Endothelial cell of umbilical vein (primary cell): ENCODE data around the gene PLEKHH2. TPM values are rescaled to one million over a fixed set of nuclear protein-coding genes. Genes with fewer than 3 reads are reported as not detected.

Experiments used
- BruUV-seq: library from RNA; stranded (reverse); fragments of 400-500 nt; replicated peaks from 2 replicates; lab custom pipeline; 2021; lab: Mats Ljungman, UMichigan
- CTCF ChIA-PET: fragments of 300-600, 350-600 bp; sonication (Branson Sonifier 250); formaldehyde crosslinking; loops from one replicate; lab custom pipeline; 2021; ENCODE audit warnings: antibody characterized with exemption, inconsistent platforms; lab: Charles Lee
- POLR2A ChIA-PET: fragments of 300-600, 350-600 bp; sonication (Branson Sonifier 250); formaldehyde crosslinking; loops from one replicate; lab custom pipeline; 2021; ENCODE audit warnings: antibody characterized with exemption, inconsistent platforms; lab: Charles Lee
- DNase-seq: peaks from one replicate; pipeline ENCODE4 v3.0.0-alpha.2; 2011; ENCODE audit warnings: low read depth, low spot score
- FAIRE-seq: peaks from 2 replicates; lab custom pipeline; 2011; peaks lifted over from hg19 to GRCh38; lab: Jason Lieb, UNC
- H2AFZ ChIP-seq: 2 replicates; pipeline ENCODE4 v1.6.0; 2012; ENCODE audit warnings: low read depth, low read length, control low read depth, inconsistent platforms
- H3K27ac ChIP-seq: 2 replicates; pipeline ENCODE4 v1.5.1; 2011; ENCODE audit warnings: low read depth, mild to moderate bottlenecking, control low read depth, low read length, moderate library complexity; ENCODE audit not compliant: insufficient read depth
- H3K27me3 ChIP-seq, 2 experiments: 2 replicates each; pipeline versions ENCODE4 v1.6.0 to v1.6.1; 2011; ENCODE audit warnings: low read length in 2 of 2, mixed read lengths in 1 of 2; ENCODE audit not compliant: control insufficient read depth in 2 of 2, insufficient read depth in 2 of 2
- H3K36me3 ChIP-seq, 2 experiments: 2 replicates in 1 of 2; 3 replicates in 1 of 2; pipeline ENCODE4 v1.5.1; 2011; ENCODE audit warnings: low read length in 2 of 2, mild to moderate bottlenecking in 1 of 2, moderate library complexity in 1 of 2; ENCODE audit not compliant: control insufficient read depth in 2 of 2, insufficient read depth in 2 of 2; ENCODE audit errors: extremely low read depth in 1 of 2
- H3K4me1 ChIP-seq: 3 replicates; pipeline ENCODE4 v1.5.1; 2011; ENCODE audit warnings: mild to moderate bottlenecking, low read length; ENCODE audit not compliant: control insufficient read depth, insufficient read depth; ENCODE audit errors: extremely low read depth
- H3K4me2 ChIP-seq: 2 replicates; pipeline ENCODE4 v1.6.1; 2011; ENCODE audit warnings: low read length, control low read depth, mixed read lengths; ENCODE audit not compliant: insufficient read depth
- H3K4me3 ChIP-seq, 3 experiments: fragments of 200-600 bp in 1 of 3; sonication (generic), shearing (Covaris generic) in 1 of 3; replicated peaks in 1 of 3; 2 replicates each; pipeline ENCODE4 v1.5.1; 2011 to 2016; ENCODE audit warnings: control low read depth in 3 of 3, low read length in 3 of 3, mild to moderate bottlenecking in 2 of 3, inconsistent platforms in 1 of 3, low read depth in 1 of 3, moderate library complexity in 1 of 3; ENCODE audit not compliant: insufficient read depth in 1 of 3
- H3K79me2 ChIP-seq: 2 replicates; pipeline ENCODE4 v1.6.0; 2012; ENCODE audit warnings: low read length, inconsistent platforms; ENCODE audit not compliant: control insufficient read depth, insufficient read depth
- H3K9ac ChIP-seq: replicated peaks from 2 replicates; pipeline ENCODE3; 2011; ENCODE audit warnings: low read length, control low read depth; ENCODE audit not compliant: insufficient read depth; ENCODE audit errors: extremely low read depth
- H3K9me1 ChIP-seq: replicated peaks from 3 replicates; pipeline ENCODE4 v1.6.0; 2011; ENCODE audit warnings: mild to moderate bottlenecking, low read length; ENCODE audit not compliant: control insufficient read depth, insufficient read depth; ENCODE audit errors: extremely low read depth
- H3K9me3 ChIP-seq: replicated peaks from 2 replicates; pipeline ENCODE4 v1.5.1; 2012; ENCODE audit warnings: low read length, inconsistent platforms; ENCODE audit not compliant: control insufficient read depth, insufficient read depth
- H4K20me1 ChIP-seq: replicated peaks from 2 replicates; pipeline ENCODE3; 2011; ENCODE audit warnings: mild to moderate bottlenecking, low read length; ENCODE audit not compliant: control insufficient read depth, insufficient read depth; ENCODE audit errors: extremely low read depth
- CTCF ChIP-seq, 2 donors: IDR thresholded peaks; 1 replicate in 1 of 2; 2 replicates in 1 of 2; pipeline ENCODE4 v1.5.1; 2011; ENCODE audit warnings: low read length in 2 of 2, mild to moderate bottlenecking in 2 of 2, moderate library complexity in 2 of 2, control low read depth in 1 of 2, inconsistent platforms in 1 of 2, low read depth in 1 of 2; ENCODE audit not compliant: insufficient read depth in 1 of 2; ENCODE audit errors: extremely low read depth in 1 of 2
- EZH2 ChIP-seq: IDR thresholded peaks from 2 replicates; pipeline ENCODE4 v1.6.1; 2012; ENCODE audit warnings: borderline replicate concordance, low read depth, mild to moderate bottlenecking, moderate library complexity, low read length, inconsistent platforms; ENCODE audit not compliant: severe bottlenecking
- FOS ChIP-seq: IDR thresholded peaks from 2 replicates; pipeline ENCODE4 v1.6.1; 2011; ENCODE audit warnings: mild to moderate bottlenecking, low read length, moderate library complexity, borderline replicate concordance; ENCODE audit not compliant: insufficient read depth
- GATA2 ChIP-seq: IDR thresholded peaks from 2 replicates; pipeline ENCODE4 v1.7.0; 2011; ENCODE audit warnings: low read depth, mild to moderate bottlenecking, moderate library complexity, mixed read lengths, low read length; ENCODE audit not compliant: insufficient read length, insufficient read depth
- JUN ChIP-seq: IDR thresholded peaks from 2 replicates; pipeline ENCODE4 v1.6.1; 2011; ENCODE audit warnings: borderline replicate concordance, low read depth; ENCODE audit not compliant: insufficient read length, insufficient read depth
- MAX ChIP-seq: IDR thresholded peaks from 2 replicates; pipeline ENCODE4 v1.6.1; 2011; ENCODE audit not compliant: insufficient read depth, insufficient read length
- MYC ChIP-seq: IDR thresholded peaks from one replicate; pipeline ENCODE4 v1.6.1; 2011; ENCODE audit warnings: mild to moderate bottlenecking, low read depth, low read length
- POLR2A ChIP-seq: IDR thresholded peaks from 2 replicates; pipeline ENCODE4 v1.6.1; 2012; ENCODE audit warnings: low read depth, mild to moderate bottlenecking, control low read depth, low read length
- POLR2AphosphoS5 ChIP-seq: IDR thresholded peaks from 2 replicates; pipeline ENCODE4 v1.6.1; 2012; ENCODE audit warnings: low read depth, mild to moderate bottlenecking, control low read depth, low read length, moderate library complexity; ENCODE audit not compliant: insufficient read depth
- dilution Hi-C: fragments of 300-500 bp; cut with MboI; formaldehyde crosslinking; loops from one replicate; pipeline ENCODE4 v1.15.0; 2019; ENCODE audit warnings: low sequenced_read_pairs; ENCODE audit not compliant: extremely low pct_ligation_motif_present
- intact Hi-C: fragments of 100-400 bp; cut with micrococcal nuclease; formaldehyde crosslinking; loops from one replicate; pipeline ENCODE4 v1.10.0; 2022
- polyA plus RNA-seq, 4 experiments: library from polyadenylated mRNA; depleted of rRNA in 3 of 4; stranded (reverse) in 3 of 4; unstranded in 1 of 4; fragments of >200 nt; gene quantifications; 2 replicates each; pipeline versions ENCODE4 v1.2.1 to v1.2.3, GENCODE V29; 2011 to 2012; ENCODE audit warnings: missing spikeins in 1 of 4
- total RNA-seq: library from RNA; stranded (reverse); gene quantifications from 2 replicates; pipeline ENCODE4 v1.2.3, GENCODE V29; 2021

PLEKHH2 gene
- total and polyA plus RNA-seq, 2 donors (not counting 3 experiments of a cell fraction or from before 2014, with no cell fraction given) = 0.41 to 0.58 TPM

GRCh38 chr2:43800894-43801293 is 163.8 kb downstream of the PLEKHH2 start:
- H2AFZ ChIP-seq = no peak overlapping the region
- no peaks in the 10 kb centered on the region for H3K27me3 ChIP-seq
- H3K27ac ChIP-seq = no peak overlapping the region
- ChIA-PET POLR2A (interaction anchor here (0.6 kb wide), 1 partner anchor 48 kb away, joined by 9 read pairs; no protein-coding TSS in a partner anchor), CTCF (no interaction called here)
- no peak overlapping the region for H3K4me3 ChIP-seq
- DNase-seq = no peak
- no peaks in the 10 kb centered on the region for H4K20me1 ChIP-seq
- H3K79me2 ChIP-seq = no peaks in the 10 kb centered on the region
- BruUV-seq = no TSS peak
- intact Hi-C loops (no loop called here), dilution Hi-C loops (no loop called here)
- no peak overlapping the region for H3K9ac ChIP-seq
- TF ChIP-seq MAX = no peak
- no peak for TF ChIP-seq FOS
- no peak for TF ChIP-seq MYC
- TF ChIP-seq GATA2 = no peak
- TF ChIP-seq EZH2 = no peak
- TF ChIP-seq POLR2A = no peak
- TF ChIP-seq POLR2AphosphoS5 = no peak
- no peak for TF ChIP-seq CTCF (IDR thresholded peaks at IDR 0.05; ENCODE audit: extremely low read depth in 1 of 2, insufficient read depth in 1 of 2, low read depth in 1 of 2, low read length in 2 of 2)
- TF ChIP-seq JUN = no peak
- no peak overlapping the region for H3K4me2 ChIP-seq
- no peak for FAIRE-seq
- no peaks in the 10 kb centered on the region for H3K36me3 ChIP-seq
- no peaks in the 10 kb centered on the region for H3K4me1 ChIP-seq
- no peaks in the 10 kb centered on the region for H3K9me3 ChIP-seq
- H3K9me1 ChIP-seq = no peaks in the 10 kb centered on the region
